K562 (cell line): ENCODE results near the gene MTRFR.

Source experiments
- GTF2F1 ChIP-seq: IDR thresholded peaks from 2 replicates; pipeline ENCODE4 v1.6.1; 2011; ENCODE audit warnings: low read depth, low read length, improper control_type of control experiment
- YBX1 ChIP-seq: fragments of 450-650 bp; IDR thresholded peaks from 2 replicates; pipeline ENCODE4 v1.7.1; 2016; ENCODE audit warnings: mild to moderate bottlenecking
- ZSCAN29 ChIP-seq: fragments of 450-650 bp; IDR thresholded peaks from 2 replicates; pipeline ENCODE4 v1.6.1; 2017
- TF ChIP-seq, protein P1 (sequence below), 2 experiments: fragments of 450-650 bp; formaldehyde crosslinking in 1 of 2; IDR thresholded peaks; 2 replicates each; pipeline versions ENCODE4 v1.4.0 to v1.6.1; 2014 to 2020; ENCODE audit warnings: mild to moderate bottlenecking in 2 of 2, borderline replicate concordance in 1 of 2, low read depth in 1 of 2
- TF ChIP-seq, protein P2 (sequence below), 3 experiments: IDR thresholded peaks in 2 of 3; conservative IDR thresholded peaks in 1 of 3; 2 replicates each; pipeline ENCODE4 v1.5.1; 2011 to 2012; ENCODE audit warnings: low read length in 3 of 3, mild to moderate bottlenecking in 3 of 3, control low read depth in 2 of 3, improper control_type of control experiment in 1 of 3, inconsistent platforms in 1 of 3, low read depth in 1 of 3, mixed read lengths in 1 of 3, moderate library complexity in 1 of 3; ENCODE audit not compliant: insufficient read depth in 2 of 3

DNA sequence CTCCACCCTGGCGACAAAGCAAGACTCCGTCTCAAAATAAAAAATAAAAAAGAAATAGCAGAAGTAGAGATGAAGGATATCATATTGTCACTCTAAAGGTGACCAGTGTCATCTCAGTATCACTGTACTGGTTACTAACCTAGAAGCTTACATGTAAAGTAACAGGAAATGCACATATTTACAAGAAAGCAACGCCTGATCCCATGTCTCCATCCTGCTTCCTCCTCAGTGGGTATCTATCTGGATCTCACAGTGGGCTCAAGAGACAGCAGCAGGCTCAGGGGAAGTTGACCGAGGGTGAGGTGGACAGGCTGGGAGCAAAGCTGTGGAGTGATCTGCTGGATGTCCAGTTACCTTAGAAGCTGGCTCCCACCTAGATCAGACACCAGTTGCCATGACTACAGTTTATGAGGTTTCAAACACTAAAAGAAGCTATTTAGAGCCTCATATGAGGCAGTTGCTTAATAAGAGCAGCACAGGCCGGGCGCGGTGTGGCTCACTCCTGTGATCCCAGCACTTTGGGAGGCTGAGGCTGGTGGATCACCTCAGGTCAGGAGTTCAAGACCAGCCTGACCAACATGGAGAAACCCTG lies 10.5 kb downstream of the MTRFR start:
- TF ChIP-seq, protein P1, sequence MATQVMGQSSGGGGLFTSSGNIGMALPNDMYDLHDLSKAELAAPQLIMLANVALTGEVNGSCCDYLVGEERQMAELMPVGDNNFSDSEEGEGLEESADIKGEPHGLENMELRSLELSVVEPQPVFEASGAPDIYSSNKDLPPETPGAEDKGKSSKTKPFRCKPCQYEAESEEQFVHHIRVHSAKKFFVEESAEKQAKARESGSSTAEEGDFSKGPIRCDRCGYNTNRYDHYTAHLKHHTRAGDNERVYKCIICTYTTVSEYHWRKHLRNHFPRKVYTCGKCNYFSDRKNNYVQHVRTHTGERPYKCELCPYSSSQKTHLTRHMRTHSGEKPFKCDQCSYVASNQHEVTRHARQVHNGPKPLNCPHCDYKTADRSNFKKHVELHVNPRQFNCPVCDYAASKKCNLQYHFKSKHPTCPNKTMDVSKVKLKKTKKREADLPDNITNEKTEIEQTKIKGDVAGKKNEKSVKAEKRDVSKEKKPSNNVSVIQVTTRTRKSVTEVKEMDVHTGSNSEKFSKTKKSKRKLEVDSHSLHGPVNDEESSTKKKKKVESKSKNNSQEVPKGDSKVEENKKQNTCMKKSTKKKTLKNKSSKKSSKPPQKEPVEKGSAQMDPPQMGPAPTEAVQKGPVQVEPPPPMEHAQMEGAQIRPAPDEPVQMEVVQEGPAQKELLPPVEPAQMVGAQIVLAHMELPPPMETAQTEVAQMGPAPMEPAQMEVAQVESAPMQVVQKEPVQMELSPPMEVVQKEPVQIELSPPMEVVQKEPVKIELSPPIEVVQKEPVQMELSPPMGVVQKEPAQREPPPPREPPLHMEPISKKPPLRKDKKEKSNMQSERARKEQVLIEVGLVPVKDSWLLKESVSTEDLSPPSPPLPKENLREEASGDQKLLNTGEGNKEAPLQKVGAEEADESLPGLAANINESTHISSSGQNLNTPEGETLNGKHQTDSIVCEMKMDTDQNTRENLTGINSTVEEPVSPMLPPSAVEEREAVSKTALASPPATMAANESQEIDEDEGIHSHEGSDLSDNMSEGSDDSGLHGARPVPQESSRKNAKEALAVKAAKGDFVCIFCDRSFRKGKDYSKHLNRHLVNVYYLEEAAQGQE (IDR thresholded peaks at IDR 0.05; ENCODE audit: borderline replicate concordance): no peak
- TF ChIP-seq, protein P1 (CRISPR knock-in tag; IDR thresholded peaks at IDR 0.05; ENCODE audit: low read depth): no peak
- TF ChIP-seq ZSCAN29 (no peak), GTF2F1 (no peak), YBX1 (no peak)
- TF ChIP-seq, protein P2, sequence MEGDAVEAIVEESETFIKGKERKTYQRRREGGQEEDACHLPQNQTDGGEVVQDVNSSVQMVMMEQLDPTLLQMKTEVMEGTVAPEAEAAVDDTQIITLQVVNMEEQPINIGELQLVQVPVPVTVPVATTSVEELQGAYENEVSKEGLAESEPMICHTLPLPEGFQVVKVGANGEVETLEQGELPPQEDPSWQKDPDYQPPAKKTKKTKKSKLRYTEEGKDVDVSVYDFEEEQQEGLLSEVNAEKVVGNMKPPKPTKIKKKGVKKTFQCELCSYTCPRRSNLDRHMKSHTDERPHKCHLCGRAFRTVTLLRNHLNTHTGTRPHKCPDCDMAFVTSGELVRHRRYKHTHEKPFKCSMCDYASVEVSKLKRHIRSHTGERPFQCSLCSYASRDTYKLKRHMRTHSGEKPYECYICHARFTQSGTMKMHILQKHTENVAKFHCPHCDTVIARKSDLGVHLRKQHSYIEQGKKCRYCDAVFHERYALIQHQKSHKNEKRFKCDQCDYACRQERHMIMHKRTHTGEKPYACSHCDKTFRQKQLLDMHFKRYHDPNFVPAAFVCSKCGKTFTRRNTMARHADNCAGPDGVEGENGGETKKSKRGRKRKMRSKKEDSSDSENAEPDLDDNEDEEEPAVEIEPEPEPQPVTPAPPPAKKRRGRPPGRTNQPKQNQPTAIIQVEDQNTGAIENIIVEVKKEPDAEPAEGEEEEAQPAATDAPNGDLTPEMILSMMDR (IDR thresholded peaks at IDR 0.05 in 2 of 3, conservative IDR thresholded peaks at IDR 0.05 in 1 of 3; ENCODE audit: insufficient read depth in 2 of 3, low read depth in 1 of 3, low read length in 3 of 3): no peak
